GM18868 (cell line): Measurements from ENCODE around the gene LYZL4.

Source experiments
- ATAC-seq: cut with Tn5 transposase; IDR thresholded peaks from one replicate; pipeline ENCODE4 v1.9.1; 2021; ENCODE audit warnings: mild to moderate bottlenecking, moderate library complexity; ENCODE audit not compliant: unreplicated experiment

LYZL4 gene, protein sequence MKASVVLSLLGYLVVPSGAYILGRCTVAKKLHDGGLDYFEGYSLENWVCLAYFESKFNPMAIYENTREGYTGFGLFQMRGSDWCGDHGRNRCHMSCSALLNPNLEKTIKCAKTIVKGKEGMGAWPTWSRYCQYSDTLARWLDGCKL

DNA sequence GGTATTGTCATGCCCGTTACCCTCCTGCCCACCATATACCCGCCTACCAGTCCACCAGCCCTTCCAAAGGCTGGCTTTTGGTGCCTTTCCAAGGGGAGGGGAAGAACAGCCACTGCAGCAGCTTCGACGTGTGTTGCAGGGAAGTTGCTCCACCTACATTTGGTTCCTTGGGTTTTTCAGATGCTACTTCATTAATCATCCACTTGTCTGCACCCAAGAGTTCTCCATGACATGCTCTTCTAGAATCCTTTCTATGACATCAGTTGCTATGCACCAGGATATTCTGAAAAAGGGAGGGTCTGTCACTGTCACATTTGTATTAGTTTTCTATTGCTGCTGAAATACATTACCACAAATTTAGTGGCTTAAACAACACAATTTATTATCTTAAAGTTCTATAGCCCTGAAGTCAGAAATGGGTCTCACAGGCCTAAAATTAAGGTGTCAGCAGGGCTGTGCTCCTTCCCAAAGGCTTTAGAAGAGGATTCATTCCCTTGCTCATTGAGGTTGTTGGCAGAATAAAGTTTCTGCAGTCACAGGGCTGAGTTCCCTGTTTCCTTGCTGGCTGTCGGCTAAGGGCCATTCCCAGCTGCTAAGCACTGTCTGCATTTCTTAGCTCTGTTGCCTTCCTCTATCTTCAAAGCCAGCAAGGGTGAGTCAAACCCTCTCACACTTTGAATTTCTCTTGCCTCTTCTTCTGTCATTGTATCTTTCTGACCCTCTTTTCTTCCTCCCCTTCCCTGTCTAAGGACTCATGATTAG is at the start of gene LYZL4:
Gene LYZL4 (minus strand): TSS at position 241 of the 762 bp plus-strand sequence. CDS start 3,359 bp downstream, outside the sequence.
- ATAC-seq, result no peak

DNA sequence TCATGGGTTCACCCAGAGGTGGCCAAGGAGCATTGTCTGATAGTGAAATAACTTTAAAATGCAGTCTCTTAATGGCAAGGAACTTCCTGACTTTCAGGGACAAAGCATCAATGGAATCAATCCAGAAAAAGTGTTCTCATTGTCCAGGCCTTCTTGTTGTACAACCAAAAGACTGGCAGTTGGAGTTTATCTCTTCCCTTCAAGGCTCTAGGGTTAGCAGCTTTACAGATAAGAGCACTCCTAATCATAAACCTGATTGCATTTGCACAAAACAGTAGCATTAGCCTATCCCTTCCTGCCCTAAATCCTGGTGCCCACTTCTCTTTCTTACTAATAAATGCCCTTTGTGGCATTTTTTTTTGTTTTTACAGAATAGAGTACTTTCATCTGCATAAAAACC is 48.7 kb upstream of the LYZL4 start:
- no peak for ATAC-seq

DNA sequence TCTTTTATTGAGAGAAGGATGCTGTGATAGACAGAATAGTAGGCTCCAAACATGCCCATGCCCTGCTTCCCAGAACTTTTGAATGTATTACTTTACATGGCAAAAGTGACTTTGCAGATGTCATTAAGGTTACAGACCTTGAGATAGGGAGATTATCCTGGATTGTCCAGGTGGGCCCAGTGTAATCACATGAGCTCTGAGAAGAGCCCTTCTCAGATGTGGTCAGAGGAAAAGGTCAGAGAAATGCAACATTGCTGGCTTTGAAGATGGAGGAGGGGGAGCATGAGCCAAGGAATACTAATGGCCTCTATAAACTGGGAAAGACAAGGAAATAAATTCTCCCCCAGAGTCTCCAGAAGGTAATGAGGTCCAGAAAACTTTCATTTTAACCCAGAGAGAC is 45.8 kb upstream of the LYZL4 start:
- no peak for ATAC-seq

DNA sequence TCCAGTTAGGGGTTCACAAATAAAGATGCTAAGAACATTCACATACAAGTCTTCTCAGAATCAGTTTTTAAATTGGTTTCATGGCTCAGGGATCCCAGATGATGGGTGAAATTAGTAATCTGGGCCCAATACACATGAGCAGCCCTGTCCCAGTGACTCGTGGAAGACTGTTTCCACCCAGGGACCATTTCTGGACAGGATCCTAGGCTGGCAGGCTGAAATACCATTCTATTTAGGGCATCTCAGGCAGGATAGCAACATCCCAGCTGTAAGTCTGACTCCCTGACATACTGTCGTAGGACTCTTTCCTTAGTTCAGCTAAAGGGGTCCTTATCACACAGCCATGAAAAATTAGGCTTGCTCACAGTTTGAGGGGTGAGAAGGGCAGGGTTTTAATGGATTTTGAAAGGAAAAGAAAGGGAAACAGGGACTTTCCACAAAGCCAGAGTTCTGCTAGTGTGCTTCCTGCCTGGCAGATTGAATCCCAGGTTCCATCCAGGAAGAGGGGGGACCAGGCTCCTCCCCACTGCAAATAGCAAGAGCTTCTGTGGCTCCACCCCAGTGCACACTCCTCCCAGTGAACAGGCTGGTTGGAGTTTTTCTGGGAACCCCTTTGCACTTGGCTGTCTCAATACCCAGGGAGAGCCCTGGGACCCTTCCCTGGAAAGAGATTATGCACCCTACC is 41.3 kb upstream of the LYZL4 start:
- ATAC-seq, result no peak

DNA sequence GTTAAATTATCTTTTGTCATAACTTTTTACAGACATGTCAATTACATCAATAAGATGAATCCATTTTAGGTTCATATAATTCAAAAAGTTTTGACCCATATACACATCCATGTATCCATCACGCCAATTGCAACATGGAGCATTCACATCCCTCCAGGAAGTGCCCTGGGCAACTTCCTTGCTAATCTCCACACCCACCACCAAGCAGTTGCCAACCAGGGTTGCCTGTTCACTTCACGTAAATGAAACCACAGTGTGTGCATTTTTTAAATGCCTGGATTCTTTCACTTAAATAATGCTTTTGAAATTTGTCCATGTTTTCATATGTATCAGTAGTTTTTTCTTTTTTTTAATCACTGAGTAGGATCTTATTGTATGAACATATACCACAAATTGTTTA is 40.7 kb upstream of the LYZL4 start:
- no peak for ATAC-seq

DNA sequence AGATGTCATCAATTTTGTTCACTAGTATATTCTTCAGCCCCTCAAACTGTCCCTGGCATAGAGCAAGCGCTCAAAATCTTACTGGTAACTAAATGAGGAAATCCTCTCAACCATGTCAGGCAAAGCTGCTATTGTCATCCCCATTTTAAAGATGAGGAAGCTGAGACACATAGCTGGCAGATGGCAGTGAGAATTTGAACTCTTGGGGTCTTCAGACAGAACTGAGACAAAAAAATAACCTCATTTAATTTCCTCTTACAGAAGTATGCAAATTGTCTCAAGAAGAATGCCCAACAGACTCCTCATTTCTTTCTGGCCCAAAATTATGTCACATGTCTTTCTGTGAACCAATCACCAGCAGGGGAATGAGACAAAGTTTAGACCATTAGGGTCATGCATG is 40.2 kb upstream of the LYZL4 start:
- ATAC-seq, result no peak

DNA sequence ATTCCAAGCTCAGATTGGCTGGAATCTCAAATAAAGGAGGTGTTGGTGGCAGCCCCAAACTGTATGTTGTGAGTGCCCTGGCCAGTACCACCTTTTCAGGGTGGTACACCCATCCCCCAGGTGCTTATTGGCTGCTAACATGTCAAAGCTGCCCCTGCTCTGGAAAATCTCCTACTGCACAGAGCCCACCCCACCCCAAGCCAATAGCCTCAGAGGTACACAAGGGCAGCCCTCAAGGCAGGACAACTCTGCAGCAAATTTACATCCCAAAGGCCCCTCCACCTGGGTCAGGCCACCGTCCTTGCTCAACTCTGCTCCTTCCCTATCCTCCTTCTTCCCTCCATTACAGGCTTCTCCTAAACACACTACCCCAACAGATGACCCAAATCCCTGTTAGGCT is 37.1 kb upstream of the LYZL4 start:
- ATAC-seq, result no peak

DNA sequence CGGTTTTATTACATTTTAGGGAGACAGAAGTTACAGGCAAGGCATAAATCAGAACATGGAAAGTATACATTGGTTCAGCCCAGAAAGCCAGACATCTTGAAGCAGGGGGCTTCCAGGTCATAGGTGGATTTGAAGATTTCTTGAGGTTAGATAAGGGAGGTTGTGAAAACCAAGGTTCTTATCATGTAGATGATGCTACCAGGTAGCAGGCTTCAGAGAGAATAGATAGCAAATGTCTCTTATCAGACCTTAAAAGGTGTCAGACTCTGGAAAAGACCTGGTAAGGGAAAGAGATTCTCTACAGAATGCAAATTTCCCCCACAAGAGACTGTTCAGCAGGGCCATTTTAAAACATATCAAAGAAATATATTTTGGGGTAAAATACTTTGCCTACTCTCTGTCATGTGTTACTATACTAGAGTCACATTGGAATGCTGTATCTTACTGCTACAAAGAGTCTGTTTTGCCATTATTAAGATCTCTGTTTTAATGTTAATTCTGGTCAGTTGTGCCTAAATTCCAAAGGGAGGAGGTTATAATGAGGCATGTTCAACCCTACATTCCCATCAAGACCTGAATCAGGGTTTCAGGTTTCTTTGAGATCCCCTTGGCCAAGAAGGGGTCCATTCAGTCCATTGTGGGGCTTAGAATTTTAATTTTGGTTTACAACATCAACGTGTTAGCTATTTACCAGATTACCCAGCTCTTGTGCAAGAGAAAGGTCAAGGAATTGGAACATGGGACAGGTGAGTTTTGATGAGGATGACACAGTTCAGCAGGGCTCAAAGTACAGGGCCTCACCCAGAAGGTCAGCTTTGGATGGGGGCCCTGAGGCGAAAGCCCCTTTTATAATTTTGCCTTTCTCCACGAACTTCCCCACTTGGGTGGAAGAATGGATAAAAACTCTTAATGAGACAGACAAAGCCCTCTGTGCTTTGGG is 36.0 kb upstream of the LYZL4 start:
- ATAC-seq, result no peak

DNA sequence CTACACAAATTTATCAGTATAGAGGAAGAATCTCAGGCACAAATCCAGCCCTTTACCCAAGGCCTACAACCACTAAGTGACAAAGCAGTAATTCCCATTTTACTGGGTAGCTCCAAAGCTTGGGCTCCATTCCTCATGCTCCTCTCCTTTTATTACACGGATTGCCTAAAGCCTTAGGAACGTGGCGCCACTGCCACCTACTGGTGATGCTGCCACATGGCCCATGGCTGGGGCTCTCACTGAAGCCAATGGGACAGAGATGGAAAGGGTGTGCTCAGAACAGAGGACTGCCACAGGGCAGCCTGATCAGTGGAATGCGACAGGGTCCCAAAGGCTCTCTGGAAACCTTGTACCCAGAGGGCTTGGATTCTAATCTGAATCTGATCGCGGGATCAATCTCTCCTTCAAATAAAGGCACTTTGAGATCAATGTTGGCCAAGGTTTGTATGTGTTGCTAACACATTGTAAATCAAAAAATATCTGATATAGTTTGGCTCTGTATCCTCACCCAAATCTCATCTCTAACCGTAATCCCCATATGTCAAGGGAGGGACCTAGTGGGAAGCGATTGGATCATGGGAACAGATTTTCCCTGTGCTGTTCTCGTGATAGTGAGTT is 33.5 kb upstream of the LYZL4 start:
- peak; percentile 87 for ATAC-seq

DNA sequence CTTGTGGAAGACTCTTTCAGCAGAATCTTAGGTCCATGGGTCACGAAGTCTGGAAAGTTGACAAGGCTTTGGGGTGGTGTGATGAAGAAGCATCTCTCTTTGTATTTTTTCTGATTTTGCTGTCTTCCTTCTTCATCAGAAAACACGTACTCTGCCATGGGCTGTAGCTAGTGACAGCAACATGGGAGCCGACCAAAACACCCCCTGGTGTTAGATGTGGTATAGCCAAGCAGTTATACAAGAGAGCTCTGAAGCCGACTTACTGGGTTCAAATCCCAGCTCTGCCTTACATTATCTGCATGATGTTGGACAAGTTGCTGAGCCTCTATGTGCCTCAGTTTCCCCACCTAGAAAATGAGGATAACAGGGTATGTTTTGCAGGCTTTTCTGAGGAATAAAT is 32.9 kb upstream of the LYZL4 start:
- no peak for ATAC-seq

DNA sequence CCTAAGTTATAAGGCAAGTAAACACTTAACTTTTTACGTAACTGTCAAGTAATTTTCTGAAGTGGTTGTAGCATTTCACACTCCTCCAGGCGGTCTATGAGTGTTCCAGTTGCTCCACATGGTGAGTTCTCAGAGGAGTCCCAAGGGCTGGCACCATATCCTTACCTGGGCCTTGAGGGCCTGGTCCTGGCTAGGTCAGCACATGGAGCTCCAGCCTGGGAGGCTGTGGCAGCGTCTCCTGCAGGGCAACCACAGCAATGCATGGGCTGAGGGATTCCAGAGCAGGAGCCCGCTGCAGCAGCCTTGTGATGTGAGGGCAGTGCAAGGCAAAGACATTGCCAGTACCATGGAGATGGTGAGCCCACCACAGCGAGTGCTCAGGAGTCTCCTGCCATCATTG is 32.2 kb upstream of the LYZL4 start:
- no peak for ATAC-seq

DNA sequence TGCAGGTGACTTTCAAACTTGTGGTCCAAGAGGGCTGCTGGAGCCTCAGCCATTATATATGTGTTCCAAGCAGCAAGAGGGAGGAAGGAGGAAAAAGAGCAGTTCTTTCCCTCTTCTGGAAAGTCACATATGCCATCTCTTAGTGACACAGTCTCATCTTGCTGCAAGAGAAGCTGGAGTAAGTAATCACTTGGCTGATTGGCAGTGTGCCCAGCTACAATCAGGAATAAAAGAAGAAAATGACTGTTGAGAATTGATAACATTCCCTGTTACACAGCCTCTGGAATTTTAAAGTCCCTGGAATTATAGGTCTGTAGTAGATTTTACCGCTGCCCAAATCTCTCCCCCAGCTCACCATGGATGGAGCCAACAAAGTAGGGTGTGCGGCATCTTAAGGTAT is 31.4 kb upstream of the LYZL4 start:
- ATAC-seq, result no peak

DNA sequence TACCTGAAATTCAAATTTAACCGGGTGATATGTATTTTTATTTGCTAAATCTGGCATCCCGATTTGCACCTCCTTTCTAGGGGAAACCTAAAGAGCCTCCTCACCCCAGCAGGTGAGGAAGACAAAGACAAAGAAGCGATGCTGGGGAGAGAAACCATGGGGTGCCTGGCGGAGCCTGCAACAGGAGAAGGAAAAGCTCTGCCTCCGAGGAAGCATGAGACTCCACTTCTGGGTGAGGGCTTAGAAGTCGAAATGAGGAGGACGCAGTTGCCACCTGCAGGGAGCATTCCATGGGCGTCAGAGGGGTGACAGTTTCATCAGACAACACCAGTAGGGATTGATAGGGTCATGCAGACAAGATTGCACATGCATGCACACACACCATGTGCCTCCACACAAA is 30.5 kb upstream of the LYZL4 start:
- no peak for ATAC-seq

DNA sequence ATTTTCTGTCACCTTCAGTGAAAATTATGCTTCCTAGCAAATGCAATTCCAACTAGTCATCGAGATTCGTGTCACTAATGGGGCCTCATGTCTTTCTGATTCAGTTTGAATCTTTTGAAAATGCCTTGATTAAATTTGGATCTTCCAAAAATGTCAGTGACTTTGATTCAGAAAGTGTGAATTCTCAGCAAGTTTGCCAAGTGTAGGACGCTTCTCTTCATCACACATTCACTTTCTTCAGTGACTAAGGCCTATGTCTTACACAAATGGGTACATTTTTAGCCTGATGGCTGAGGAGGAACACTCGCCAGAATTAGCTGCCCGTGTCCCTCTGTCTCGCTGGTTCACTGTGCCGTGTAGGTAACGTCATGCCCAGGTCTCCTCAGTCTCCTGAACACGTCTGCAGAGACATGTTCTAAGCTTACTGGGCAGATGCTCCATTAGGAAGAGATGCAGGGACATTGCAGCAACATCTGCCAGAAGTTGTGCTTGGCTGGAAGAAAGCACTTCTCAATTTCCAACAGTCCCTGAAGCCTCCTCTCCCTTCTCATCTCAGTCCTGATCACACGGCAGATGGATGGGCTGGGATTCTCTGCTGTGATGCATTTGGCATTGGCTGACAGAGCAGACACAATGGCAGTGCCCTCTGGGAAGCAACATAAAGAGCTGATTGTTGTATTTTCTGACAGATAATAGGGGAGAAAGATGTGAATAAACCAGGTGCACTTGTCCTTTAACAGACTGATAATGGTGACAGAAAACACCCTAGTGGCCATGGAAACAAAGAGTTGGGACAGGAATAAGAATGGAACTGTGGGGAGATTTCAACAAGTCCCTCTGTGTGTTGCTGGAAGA is 29.1 kb upstream of the LYZL4 start:
- ATAC-seq, result no peak

DNA sequence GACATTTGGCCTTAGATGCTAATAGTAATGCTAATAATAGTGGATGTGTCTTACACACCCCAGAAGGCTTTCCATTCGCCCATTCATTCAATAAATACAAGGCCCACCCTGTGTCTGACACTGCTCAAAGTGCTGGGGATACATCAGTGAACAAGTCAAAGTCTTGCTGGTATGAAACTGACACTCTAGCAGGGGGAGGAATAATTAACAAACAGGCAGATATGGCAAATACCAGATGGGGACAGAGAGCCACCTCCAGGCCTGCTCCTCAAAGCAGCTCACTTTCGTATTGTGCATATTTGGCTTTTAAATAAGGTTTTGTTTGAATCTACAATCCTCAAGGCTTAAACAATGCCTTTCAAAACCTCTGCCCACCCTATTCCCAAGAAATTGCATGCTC is 28.3 kb upstream of the LYZL4 start:
- ATAC-seq, result peak; percentile 24

DNA sequence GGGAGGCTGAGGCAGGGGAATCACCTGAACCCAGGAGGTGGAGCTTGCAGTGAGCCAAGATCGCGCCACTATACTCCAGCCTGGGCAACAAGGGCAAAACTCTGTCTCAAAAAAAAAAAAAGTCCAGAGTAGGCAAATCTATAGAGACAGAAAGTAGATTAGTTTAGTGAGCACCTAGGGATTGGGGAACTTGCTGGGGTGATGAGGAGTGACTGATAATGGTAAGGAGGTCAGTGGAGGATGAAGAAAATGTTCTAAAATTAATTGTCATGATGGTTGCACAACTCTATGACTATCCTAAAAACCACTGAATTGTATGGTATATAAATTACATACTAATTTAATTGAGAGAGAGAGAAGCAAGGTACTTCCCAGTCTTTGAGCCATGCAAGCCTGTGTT is 27.8 kb upstream of the LYZL4 start:
- ATAC-seq, result peak; percentile 64

DNA sequence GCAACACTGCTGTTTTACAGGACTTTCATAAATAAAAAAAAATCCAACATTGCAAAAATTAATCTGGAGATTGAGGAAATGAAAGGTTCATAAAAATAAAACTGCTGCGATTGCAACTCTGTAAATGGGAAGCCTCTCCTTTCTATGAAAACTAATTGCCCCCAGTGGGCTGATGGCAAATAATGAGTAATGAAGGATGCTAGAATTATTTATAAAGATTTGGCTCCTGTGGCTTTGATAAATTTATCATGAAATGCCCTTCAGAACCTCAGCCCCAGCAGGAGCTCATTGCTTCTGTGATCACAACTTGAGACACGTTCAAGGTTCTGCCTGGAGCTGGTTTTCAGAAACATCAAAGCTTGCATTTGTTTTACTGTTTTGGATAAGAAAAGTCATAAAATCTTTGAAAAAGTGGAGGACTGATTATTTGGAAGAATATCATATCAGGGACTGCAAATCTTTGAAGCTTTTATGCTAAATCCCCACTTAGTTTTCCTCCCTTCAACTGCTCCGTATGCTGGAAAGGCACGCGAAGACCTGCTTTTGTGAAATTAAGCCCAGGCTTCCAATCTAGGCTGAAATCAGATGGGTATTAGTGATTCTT is 24.5 kb upstream of the LYZL4 start:
- no peak for ATAC-seq

DNA sequence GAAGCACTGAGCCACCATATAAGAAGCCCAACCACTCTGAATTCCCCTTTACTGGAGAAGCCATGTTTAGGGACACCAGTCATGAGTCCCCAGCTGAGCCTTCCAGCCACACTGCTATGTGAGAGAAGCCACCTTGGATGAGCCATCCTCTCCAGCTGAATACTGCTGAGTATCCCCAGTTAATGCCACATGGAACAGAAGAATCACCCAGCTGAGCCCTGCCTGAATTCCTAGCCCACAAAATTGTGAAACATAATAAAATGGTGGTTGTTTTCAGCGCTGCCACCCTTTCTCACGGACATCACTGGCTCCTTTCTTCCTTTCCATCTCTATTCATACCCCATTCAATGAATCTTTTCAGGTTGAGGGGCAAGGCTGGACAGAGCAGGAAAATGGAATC is 22.1 kb upstream of the LYZL4 start:
- no peak for ATAC-seq

DNA sequence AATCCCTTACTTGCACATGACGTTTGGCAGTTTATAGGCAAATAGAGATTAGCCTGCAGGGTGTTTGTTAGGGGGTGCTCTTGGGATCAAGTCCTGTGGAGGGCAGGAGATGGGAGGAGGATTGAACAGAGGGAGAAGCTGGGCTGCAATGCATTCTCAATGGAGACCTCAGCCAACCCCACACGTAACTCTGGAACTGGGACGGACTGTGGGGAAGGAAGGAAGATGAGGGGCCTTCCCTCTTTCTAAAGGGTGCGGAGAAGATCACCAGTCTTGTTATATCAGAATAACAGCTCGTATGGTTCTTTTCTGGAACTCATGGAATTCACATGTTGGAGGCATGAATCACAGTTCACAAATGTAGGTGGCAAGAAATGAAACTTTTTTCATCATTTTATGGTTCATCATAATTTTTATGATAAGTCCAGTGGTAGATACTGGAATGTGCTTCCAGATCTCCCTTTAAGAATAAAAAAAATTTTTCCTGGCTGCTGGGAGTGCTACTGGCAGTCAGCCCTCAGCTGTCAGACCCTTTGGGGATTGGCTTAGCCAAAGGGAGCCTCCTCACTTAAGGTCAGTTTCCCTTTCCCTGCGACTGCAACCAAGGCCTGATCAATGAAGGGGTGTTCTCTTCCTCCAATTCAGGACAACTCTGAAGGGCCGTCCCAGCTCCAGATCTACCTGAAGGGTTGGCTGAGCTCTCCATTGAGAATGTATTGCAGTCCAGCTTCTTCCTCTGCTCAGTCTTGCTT is 20.5 kb upstream of the LYZL4 start:
- no peak for ATAC-seq
